WTC11 (cell line): ENCODE results near the gene APOBEC4. TPM values are rescaled to one million over a fixed set of nuclear protein-coding genes. Genes with fewer than 3 reads are reported as not detected.

Experiments used
- ATAC-seq: fragments of 200-7000 bp; cut with Tn5 transposase; 2 replicates; pipeline ENCODE4 v1.10.0; 2021; ENCODE audit warnings: mild to moderate bottlenecking, moderate library complexity
- CTCF ChIA-PET: fragments of 300-600 bp; sonication (Branson Sonifier 250); formaldehyde crosslinking; loops from one replicate; lab custom pipeline; 2021; ENCODE audit warnings: antibody characterized with exemption; lab: Charles Lee
- POLR2A ChIA-PET: fragments of 350-600 bp; sonication (Branson Sonifier 250); formaldehyde crosslinking; loops from one replicate; lab custom pipeline; 2021; ENCODE audit warnings: antibody characterized with exemption; lab: Charles Lee
- DNase-seq: peaks from one replicate; pipeline ENCODE4 v3.0.0; 2021; ENCODE audit warnings: low spot score
- H3K27ac Mint-ChIP-seq: 2 replicates; pipeline ENCODE4 v1.8.0; 2021; ENCODE audit warnings: mixed read lengths
- H3K27me3 Mint-ChIP-seq: 2 replicates; pipeline ENCODE4 v1.8.0; 2021; ENCODE audit warnings: low read depth, mild to moderate bottlenecking, moderate library complexity, mixed read lengths
- H3K36me3 Mint-ChIP-seq: 2 replicates; pipeline ENCODE4 v1.8.0; 2021; ENCODE audit warnings: mixed read lengths
- H3K4me1 Mint-ChIP-seq: 2 replicates; pipeline ENCODE4 v1.8.0; 2022; ENCODE audit warnings: mixed read lengths
- H3K4me3 Mint-ChIP-seq: 2 replicates; pipeline ENCODE4 v1.8.0; 2021; ENCODE audit warnings: mild to moderate bottlenecking, moderate library complexity, mixed read lengths
- H3K9me3 Mint-ChIP-seq: 2 replicates; pipeline ENCODE4 v1.8.0; 2021; ENCODE audit warnings: mixed read lengths
- AFF4 ChIP-seq: sonication (generic); formaldehyde crosslinking; IDR thresholded peaks from 2 replicates; pipeline ENCODE4 v1.8.1; 2023; ENCODE audit warnings: mild to moderate bottlenecking, missing genetic modification reagents, borderline replicate concordance
- ATF1 ChIP-seq: sonication (generic); formaldehyde crosslinking; IDR thresholded peaks from 2 replicates; pipeline ENCODE4 v1.8.1; 2023; ENCODE audit warnings: mild to moderate bottlenecking, moderate library complexity, missing genetic modification reagents
- E2F1 ChIP-seq: sonication (generic); formaldehyde crosslinking; IDR thresholded peaks from 2 replicates; pipeline ENCODE4 v1.8.0; 2022; ENCODE audit warnings: mild to moderate bottlenecking, missing genetic modification reagents
- EMX1 ChIP-seq: fragments of 250-450 bp; sonication (Bioruptor Pico); IDR thresholded peaks from 2 replicates; pipeline ENCODE4 v1.8.0; 2021; ENCODE audit warnings: mild to moderate bottlenecking
- ETV6 ChIP-seq: sonication (generic); formaldehyde crosslinking; IDR thresholded peaks from 2 replicates; pipeline ENCODE4 v1.8.1; 2022; ENCODE audit warnings: mild to moderate bottlenecking, missing genetic modification reagents
- FOXJ3 ChIP-seq: sonication (generic); formaldehyde crosslinking; IDR thresholded peaks from 2 replicates; pipeline ENCODE4 v1.9.0; 2021; ENCODE audit warnings: missing genetic modification reagents, mild to moderate bottlenecking, borderline replicate concordance
- FOXK1 ChIP-seq: sonication (generic); formaldehyde crosslinking; IDR thresholded peaks from 2 replicates; pipeline ENCODE4 v1.8.0; 2022; ENCODE audit warnings: mild to moderate bottlenecking, moderate library complexity, missing genetic modification reagents
- GABPB1 ChIP-seq: sonication (generic); formaldehyde crosslinking; IDR thresholded peaks from 2 replicates; pipeline ENCODE4 v1.8.1; 2023; ENCODE audit warnings: mild to moderate bottlenecking, missing genetic modification reagents
- IRF2 ChIP-seq: sonication (generic); formaldehyde crosslinking; IDR thresholded peaks from 2 replicates; pipeline ENCODE4 v1.8.0; 2022; ENCODE audit warnings: low read depth, missing genetic modification reagents, borderline replicate concordance
- NFYB ChIP-seq: sonication (generic); formaldehyde crosslinking; conservative IDR thresholded peaks from 2 replicates; pipeline ENCODE4 v1.8.0; 2022; ENCODE audit warnings: low read depth, missing genetic modification reagents
- NR1H2 ChIP-seq: sonication (generic); formaldehyde crosslinking; IDR thresholded peaks from 2 replicates; pipeline ENCODE4 v1.9.0; 2021; ENCODE audit warnings: mild to moderate bottlenecking, moderate library complexity, missing genetic modification reagents
- OVOL2 ChIP-seq: fragments of 250-450 bp; sonication (Bioruptor Pico); IDR thresholded peaks from 2 replicates; pipeline ENCODE4 v1.9.0; 2021; ENCODE audit warnings: mild to moderate bottlenecking, borderline replicate concordance
- SP1 ChIP-seq: sonication (generic); formaldehyde crosslinking; conservative IDR thresholded peaks from 2 replicates; pipeline ENCODE4 v1.8.1; 2022; ENCODE audit warnings: missing genetic modification reagents
- TEAD4 ChIP-seq: sonication (generic); formaldehyde crosslinking; IDR thresholded peaks from 2 replicates; pipeline ENCODE4 v1.8.0; 2022; ENCODE audit warnings: mild to moderate bottlenecking, missing genetic modification reagents
- ZBTB21 ChIP-seq: sonication (generic); formaldehyde crosslinking; IDR thresholded peaks from 2 replicates; pipeline ENCODE4 v1.8.1; 2023; ENCODE audit warnings: mild to moderate bottlenecking, missing genetic modification reagents, borderline replicate concordance
- ZNF512 ChIP-seq: sonication (generic); formaldehyde crosslinking; IDR thresholded peaks from 2 replicates; pipeline ENCODE4 v1.8.1; 2022; ENCODE audit warnings: missing genetic modification reagents, borderline replicate concordance
- total RNA-seq: library from RNA; stranded (reverse); gene quantifications from 3 replicates; pipeline ENCODE4 v1.2.3, GENCODE V29; 2021
- TF ChIP-seq, protein P1 (sequence below): sonication (generic); formaldehyde crosslinking; IDR thresholded peaks from 2 replicates; pipeline ENCODE4 v1.8.1; 2023; ENCODE audit warnings: mild to moderate bottlenecking, missing genetic modification reagents
- TF ChIP-seq, protein P2 (sequence below): fragments of 250-450 bp; sonication (Bioruptor Pico); IDR thresholded peaks from 2 replicates; pipeline ENCODE4 v1.9.0; 2021; ENCODE audit warnings: mild to moderate bottlenecking, borderline replicate concordance
- TF ChIP-seq, protein P3 (sequence below): sonication (generic); formaldehyde crosslinking; IDR thresholded peaks from 2 replicates; pipeline ENCODE4 v1.8.1; 2023; ENCODE audit warnings: mild to moderate bottlenecking, missing genetic modification reagents

Gene APOBEC4
- total RNA-seq, 1 experiment from 2014 or later, result not detected

GRCh38 chr1:183702087-183702812 lies 49.1 kb upstream of the APOBEC4 start (continued):
- TF ChIP-seq ZNF512 (CRISPR knock-in tag) (no peak), ETV6 (CRISPR knock-in tag) (no peak), E2F1 (CRISPR knock-in tag) (no peak), OVOL2 (CRISPR knock-in tag) (no peak), ATF1 (CRISPR knock-in tag) (no peak), FOXJ3 (CRISPR knock-in tag) (no peak), IRF2 (CRISPR knock-in tag) (no peak), SP1 (CRISPR knock-in tag) (no peak), ZBTB21 (CRISPR knock-in tag) (no peak), FOXK1 (no peak), NFYB (no peak)
- TF ChIP-seq, protein P1, sequence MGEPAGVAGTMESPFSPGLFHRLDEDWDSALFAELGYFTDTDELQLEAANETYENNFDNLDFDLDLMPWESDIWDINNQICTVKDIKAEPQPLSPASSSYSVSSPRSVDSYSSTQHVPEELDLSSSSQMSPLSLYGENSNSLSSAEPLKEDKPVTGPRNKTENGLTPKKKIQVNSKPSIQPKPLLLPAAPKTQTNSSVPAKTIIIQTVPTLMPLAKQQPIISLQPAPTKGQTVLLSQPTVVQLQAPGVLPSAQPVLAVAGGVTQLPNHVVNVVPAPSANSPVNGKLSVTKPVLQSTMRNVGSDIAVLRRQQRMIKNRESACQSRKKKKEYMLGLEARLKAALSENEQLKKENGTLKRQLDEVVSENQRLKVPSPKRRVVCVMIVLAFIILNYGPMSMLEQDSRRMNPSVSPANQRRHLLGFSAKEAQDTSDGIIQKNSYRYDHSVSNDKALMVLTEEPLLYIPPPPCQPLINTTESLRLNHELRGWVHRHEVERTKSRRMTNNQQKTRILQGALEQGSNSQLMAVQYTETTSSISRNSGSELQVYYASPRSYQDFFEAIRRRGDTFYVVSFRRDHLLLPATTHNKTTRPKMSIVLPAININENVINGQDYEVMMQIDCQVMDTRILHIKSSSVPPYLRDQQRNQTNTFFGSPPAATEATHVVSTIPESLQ, result no peak
- TF ChIP-seq, protein P2, sequence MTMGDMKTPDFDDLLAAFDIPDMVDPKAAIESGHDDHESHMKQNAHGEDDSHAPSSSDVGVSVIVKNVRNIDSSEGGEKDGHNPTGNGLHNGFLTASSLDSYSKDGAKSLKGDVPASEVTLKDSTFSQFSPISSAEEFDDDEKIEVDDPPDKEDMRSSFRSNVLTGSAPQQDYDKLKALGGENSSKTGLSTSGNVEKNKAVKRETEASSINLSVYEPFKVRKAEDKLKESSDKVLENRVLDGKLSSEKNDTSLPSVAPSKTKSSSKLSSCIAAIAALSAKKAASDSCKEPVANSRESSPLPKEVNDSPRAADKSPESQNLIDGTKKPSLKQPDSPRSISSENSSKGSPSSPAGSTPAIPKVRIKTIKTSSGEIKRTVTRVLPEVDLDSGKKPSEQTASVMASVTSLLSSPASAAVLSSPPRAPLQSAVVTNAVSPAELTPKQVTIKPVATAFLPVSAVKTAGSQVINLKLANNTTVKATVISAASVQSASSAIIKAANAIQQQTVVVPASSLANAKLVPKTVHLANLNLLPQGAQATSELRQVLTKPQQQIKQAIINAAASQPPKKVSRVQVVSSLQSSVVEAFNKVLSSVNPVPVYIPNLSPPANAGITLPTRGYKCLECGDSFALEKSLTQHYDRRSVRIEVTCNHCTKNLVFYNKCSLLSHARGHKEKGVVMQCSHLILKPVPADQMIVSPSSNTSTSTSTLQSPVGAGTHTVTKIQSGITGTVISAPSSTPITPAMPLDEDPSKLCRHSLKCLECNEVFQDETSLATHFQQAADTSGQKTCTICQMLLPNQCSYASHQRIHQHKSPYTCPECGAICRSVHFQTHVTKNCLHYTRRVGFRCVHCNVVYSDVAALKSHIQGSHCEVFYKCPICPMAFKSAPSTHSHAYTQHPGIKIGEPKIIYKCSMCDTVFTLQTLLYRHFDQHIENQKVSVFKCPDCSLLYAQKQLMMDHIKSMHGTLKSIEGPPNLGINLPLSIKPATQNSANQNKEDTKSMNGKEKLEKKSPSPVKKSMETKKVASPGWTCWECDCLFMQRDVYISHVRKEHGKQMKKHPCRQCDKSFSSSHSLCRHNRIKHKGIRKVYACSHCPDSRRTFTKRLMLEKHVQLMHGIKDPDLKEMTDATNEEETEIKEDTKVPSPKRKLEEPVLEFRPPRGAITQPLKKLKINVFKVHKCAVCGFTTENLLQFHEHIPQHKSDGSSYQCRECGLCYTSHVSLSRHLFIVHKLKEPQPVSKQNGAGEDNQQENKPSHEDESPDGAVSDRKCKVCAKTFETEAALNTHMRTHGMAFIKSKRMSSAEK (CRISPR knock-in tag), result no peak
- TF ChIP-seq, all 79 proteins: peak for 0

DNA sequence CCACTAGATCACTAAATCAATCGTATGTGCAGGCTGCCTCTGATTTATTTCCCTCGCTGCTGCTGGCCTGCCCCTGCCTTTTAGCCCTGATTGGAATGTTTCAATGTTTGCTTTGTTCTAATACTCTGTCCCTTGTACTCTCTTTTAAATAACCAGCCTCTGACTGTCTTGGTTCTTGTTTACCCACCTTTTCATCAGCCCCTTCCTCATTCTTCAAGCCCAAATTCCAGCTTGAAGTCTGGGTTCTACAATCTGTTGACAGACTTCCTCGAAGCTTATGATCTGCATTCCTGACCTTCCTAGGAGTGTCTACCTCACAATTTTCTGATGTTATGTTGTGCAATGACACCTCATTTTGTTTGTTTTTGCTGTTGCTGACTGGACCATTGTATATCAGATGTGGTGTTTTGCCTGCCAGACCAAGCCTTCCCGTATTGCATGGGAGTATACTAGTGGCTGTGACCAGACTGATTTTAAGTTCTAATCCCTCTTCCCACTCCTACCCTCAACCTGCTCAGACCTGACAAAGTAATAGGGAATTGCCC lies 46.6 kb upstream of the APOBEC4 start:
- no peak overlapping the region for H3K4me3 Mint-ChIP-seq
- TF ChIP-seq FOXJ3 (CRISPR knock-in tag) (no peak), NFYB (no peak), AFF4 (no peak), GABPB1 (peak; percentile 98), EMX1 (CRISPR knock-in tag) (no peak), NR1H2 (CRISPR knock-in tag) (no peak), TEAD4 (CRISPR knock-in tag) (no peak)
- TF ChIP-seq, protein P3, sequence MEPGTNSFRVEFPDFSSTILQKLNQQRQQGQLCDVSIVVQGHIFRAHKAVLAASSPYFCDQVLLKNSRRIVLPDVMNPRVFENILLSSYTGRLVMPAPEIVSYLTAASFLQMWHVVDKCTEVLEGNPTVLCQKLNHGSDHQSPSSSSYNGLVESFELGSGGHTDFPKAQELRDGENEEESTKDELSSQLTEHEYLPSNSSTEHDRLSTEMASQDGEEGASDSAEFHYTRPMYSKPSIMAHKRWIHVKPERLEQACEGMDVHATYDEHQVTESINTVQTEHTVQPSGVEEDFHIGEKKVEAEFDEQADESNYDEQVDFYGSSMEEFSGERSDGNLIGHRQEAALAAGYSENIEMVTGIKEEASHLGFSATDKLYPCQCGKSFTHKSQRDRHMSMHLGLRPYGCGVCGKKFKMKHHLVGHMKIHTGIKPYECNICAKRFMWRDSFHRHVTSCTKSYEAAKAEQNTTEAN, result no peak
- no peak overlapping the region for H3K27ac Mint-ChIP-seq
- H3K36me3 Mint-ChIP-seq, result no peaks in the 10 kb centered on the region
- ATAC-seq (no peak), DNase-seq (no peak)
- POLR2A ChIA-PET, result no interaction called here
- CTCF ChIA-PET, result interaction anchor here (1.2 to 1.5 kb wide), 2 partner anchors 15 to 216 kb away, joined by 4 to 5 read pairs; no protein-coding TSS in a partner anchor
- H3K4me1 Mint-ChIP-seq, result no peaks in the 10 kb centered on the region
- H3K27me3 Mint-ChIP-seq, result no peaks in the 10 kb centered on the region
- no peaks in the 10 kb centered on the region for H3K9me3 Mint-ChIP-seq
